Dedifferentiated amniotic fluid mesenchymal stem cell (primary cell): ENCODE data around the gene COL8A1.

ENCODE experiments used
- DNase-seq: peaks from one replicate; pipeline ENCODE4 v3.0.0-alpha.2; 2016; ENCODE audit errors: extremely low spot score

Gene COL8A1

DNA sequence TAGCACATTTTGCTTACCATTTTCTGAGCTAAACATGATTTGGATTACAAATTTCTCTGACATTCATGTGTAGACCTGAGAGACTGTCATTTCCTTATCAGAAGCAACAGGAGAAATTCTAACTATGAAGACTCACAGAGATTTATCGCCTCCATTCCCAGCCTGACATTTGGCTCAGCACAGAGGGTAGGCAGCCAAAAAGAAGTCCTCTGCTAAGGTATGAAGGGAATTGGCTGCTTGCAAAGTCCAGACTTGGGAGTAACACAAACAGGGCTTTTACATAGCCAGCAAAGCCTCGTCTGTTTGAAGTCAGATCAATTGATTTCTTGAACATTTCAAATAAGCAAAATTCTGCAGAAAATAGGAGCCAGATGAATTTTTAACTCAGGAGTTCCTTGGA is 122.2 kb downstream of the COL8A1 start:
- DNase-seq, result no peak

GRCh38 chr3:99761415-99762165 is 123.2 kb downstream of the COL8A1 start:
- no peak for DNase-seq

DNA sequence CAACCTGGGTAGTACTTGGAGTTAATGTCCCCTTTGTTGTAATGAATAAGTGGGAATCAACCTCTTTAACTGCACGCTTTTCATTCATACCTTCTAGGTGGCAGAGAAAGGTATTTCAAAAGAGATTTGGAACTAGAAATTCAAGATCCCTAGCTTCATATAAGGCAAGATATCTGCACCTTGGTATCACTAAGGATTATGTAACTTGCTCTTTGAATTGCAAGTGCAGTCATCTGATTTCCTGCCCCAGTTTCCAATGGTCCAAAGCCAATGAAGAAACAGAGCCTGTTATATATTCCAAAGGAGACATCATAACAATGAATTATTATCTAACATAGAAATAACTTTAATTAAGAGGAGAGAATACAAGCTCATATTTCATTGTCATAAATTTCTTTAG is 124.5 kb downstream of the COL8A1 start:
- DNase-seq, result no peak

DNA sequence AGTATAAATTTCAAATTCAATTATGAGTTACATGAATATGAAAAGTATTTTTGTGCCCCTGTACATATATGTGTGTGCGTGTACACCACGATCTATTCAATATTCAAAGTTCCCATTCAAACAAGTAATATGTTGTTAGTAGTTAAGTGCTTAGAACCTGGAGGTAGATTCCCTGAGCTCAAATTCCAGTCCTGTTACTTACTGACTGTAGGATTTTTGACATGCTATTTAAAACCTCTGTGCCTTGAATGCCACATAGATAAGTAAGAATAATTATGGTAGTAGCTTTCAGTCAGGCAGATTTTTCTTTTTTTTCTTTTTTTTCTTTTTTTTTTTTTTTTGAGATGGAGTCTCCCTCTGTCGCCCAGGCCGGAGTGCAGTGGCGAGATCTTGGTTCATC is 126.0 kb downstream of the COL8A1 start:
- no peak for DNase-seq

DNA sequence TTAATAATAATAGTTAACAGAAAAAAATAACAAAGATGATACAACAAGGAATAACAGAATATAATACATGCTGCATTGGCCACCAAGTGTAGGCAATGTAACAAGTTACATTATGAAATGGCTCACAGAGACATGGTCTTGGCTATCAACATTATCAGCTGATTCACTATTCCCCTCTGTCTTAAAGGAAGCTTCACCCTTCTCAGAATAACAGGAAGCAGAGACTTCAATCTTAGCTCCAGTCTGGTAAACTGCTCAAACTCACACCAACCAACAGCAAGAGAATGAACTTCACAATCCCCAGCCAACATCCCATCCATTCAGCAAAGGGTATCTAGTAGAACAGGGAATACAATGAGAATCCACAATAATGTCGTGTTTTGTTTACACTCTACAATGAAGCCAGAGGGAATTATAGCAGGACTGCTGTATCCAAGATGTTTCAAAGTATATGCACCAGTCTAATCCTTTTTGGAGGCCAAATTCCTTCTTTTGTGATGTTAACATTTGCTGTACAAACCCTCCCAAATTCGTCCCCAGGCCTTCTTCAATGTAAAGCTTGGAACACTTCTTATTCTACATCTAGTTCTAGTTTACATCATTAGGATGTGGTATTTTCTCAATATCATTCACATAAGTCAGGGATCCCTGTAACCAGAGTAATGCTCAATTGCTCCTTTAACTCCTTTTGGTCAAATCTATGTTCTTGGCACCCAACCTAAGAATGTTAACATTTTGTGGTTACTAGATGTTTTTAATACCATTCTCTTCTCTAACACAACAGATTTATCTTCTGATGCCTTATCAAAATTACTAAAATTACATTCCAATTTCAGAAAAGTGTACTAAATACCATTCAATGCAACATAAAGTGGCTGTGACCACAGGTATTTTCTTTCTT is 126.9 kb downstream of the COL8A1 start:
- DNase-seq, result no peak

DNA sequence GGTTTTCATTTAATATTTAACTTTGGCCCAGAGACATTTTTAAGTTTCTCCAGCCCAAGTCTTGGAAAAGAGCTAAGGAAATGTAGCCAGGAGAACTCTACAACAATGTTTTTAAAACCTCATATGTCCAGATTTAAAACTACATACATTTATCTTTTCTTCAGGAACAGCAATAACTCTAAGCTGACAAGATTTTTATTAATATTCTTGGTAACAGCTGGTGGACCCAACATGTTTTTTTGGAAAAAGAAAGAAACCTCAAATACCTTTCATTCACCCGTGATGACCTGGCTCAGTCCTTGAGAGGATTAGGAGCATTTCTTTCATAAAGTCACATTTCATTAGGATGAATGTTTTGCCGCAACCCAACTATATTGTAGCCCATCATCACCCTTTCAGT is 128.9 kb downstream of the COL8A1 start:
- DNase-seq, result no peak

- DNase-seq, result no peak
Measured at GRCh38 chr3:99768126-99768525, 129.7 kb downstream of the COL8A1 start.

- DNase-seq, result no peak
Measured at GRCh38 chr3:99768808-99769501, 130.6 kb downstream of the COL8A1 start.

DNA sequence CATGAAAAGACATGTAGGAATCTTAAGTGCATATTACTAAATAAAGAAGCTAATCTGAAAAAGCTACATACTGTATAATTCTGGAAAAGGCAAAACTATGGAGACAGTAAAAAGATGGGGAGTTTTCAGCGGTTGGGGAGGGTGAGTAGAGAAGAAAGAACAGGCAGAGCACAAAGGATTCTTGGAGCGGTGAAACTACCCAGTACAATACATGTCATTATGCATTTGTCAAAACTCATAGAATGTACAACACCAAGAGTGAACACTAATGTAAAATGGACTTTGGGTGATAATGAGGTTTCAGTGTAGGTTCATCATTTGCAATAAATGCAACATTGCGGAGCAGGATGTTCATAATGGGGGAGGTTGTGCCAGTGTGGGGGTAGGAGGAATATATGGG is 133.8 kb downstream of the COL8A1 start:
- no peak for DNase-seq

DNA sequence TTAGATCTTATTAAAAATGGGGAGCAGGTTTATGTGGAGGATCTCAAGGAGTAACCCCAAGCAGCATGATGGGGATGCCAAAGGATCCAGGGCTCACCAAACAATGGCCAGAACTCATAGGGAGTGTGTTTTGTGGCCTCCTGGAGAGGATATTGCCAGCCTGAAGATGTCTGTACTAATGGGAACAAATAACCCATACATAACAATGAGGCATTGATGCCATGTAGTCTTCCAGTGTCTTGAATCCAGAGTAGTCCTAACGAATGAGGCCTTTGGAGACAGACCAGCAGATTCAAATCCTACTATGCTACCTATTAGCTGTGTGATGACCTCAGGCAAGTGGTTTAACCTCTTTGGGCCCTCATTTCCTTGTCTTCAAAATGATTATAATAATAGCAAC is 134.3 kb downstream of the COL8A1 start:
- no peak for DNase-seq

DNA sequence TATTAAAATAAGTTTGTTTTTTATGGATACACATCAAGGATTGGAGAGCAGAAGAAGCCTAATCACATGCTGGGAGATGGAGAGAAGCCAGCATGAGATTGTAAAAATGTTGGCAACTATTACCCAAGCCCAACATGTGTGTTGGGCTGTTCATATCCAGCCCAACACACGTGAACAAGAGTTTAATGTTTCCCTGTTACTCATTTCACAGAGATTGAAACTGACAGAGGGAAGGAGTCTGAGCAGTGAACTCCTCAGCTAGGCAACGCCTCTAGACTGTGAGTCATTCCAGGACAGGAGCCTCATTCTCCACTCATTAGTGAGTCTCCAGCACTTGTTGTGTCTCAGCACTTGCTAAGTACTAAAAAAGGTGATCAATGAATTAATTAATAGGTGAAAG is 136.1 kb downstream of the COL8A1 start:
- DNase-seq, result peak; percentile 76

GRCh38 chr3:99776516-99777209 is 138.3 kb downstream of the COL8A1 start:
- no peak for DNase-seq

DNA sequence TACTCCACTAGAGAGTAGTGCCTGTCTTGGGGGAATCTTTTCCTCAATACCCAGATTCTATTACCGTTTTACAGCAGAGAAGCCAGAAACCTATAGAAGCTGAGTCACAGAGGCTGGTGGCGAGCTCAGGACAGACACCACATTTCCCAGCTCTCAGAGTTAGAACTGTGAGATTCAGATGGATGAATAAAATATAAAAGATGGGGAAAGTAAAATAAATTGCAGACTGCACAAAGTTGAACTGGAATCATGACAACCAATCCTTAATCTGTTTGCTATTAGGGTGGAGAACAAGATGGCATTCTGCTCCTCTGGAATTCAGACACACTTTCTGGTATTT is 138.8 kb downstream of the COL8A1 start:
- DNase-seq, result no peak

GRCh38 chr3:99777708-99778107 is 139.3 kb downstream of the COL8A1 start:
- no peak for DNase-seq

DNA sequence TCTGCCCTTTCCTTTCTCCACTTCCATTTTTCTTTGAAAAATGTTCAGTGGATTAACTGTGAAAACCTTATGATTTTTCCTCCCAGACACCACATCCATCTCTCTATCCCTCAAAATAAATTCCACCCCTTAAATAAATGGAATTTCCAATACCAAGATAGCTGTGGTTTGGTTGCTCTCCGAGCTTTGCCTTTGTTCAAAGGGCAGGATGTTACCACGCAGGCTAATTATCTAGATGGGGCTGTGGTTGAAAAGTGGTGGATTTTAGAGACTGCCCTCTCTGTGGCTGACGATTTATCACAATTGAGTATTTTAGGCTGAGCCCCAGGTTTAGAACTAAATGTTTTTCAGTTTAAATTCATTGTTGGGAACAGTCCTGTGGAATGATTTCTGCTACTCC is 142.4 kb downstream of the COL8A1 start:
- no peak for DNase-seq

- no peak for DNase-seq
Measured at GRCh38 chr3:99781761-99782160, 143.4 kb downstream of the COL8A1 start.

GRCh38 chr3:99783011-99783573 is 144.7 kb downstream of the COL8A1 start:
- DNase-seq, result peak; percentile 84

GRCh38 chr3:99789011-99789721 is 150.8 kb downstream of the COL8A1 start:
- peak; percentile 71 for DNase-seq

DNA sequence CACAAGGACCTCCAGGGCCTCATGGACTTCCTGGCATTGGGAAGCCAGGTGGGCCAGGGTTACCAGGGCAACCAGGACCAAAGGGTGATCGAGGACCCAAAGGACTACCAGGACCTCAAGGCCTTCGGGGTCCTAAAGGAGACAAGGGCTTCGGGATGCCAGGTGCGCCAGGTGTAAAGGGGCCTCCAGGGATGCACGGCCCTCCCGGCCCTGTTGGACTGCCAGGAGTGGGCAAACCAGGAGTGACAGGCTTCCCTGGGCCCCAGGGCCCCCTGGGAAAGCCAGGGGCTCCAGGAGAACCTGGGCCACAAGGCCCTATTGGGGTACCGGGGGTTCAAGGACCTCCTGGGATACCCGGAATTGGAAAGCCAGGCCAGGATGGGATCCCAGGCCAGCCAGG is 156.1 kb downstream of the COL8A1 start:
- no peak for DNase-seq

DNA sequence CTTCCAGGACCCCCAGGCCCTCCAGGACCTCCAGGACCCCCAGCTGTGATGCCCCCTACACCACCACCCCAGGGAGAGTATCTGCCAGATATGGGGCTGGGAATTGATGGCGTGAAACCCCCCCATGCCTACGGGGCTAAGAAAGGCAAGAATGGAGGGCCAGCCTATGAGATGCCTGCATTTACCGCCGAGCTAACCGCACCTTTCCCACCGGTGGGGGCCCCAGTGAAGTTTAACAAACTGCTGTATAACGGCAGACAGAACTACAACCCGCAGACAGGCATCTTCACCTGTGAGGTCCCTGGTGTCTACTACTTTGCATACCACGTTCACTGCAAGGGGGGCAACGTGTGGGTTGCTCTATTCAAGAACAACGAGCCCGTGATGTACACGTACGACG is 157.2 kb downstream of the COL8A1 start:
- DNase-seq, result no peak

DNA sequence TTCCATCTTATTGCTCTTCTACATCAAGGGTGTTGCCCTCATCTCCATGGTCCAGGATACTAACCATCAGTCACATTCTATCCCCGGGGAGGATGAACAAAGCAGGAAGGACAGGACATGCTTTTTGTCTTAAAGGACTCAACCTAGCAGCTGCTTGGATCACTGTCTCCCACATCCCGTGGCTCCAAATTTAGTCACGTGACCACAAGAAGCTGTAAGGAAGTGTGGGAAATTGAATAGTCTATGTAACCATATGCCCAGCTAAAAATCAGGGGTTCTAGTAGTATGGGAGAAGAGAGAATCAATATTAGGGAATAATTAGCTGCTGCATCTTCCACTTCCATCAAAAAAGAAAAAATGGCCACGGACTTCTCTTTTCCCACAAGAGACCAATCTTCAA is 161.0 kb downstream of the COL8A1 start:
- no peak for DNase-seq
